HEK293T (cell line): Measurements from ENCODE around the gene ASF1A.
"Not testable (repeated sequence)": the region's sequence is repeated elsewhere in the genome, so short reads cannot be mapped to it uniquely, and the experiment has no call there.

Experiments used
- CTCF ChIA-PET: fragments of 350-600 bp; formaldehyde crosslinking; extraction: SDS; loops from one replicate; lab custom pipeline; 2021; ENCODE audit warnings: antibody characterized with exemption, inconsistent platforms; lab: Yijun Ruan, JAX
- POLR2A ChIA-PET: fragments of 350-600 bp; formaldehyde crosslinking; extraction: SDS; loops from one replicate; lab custom pipeline; 2020; ENCODE audit warnings: antibody characterized with exemption, inconsistent platforms; lab: Yijun Ruan, JAX
- DNase-seq: peaks from one replicate; pipeline ENCODE4 v3.0.0; 2012; ENCODE audit warnings: mixed read lengths; ENCODE audit errors: extremely low spot score
- ARNT ChIP-seq: fragments of 450-650 bp; IDR thresholded peaks from 2 replicates; pipeline ENCODE4 v1.6.1; 2017; ENCODE audit warnings: mild to moderate bottlenecking
- BHLHE40 ChIP-seq: fragments of 450-650 bp; IDR thresholded peaks from 2 replicates; pipeline ENCODE4 v1.6.1; 2016; ENCODE audit warnings: mild to moderate bottlenecking, moderate library complexity, borderline replicate concordance
- CTBP1 ChIP-seq: fragments of 450-650 bp; IDR thresholded peaks from 2 replicates; pipeline ENCODE4 v1.6.1; 2016; ENCODE audit warnings: borderline replicate concordance
- ELF4 ChIP-seq: fragments of 450-650 bp; IDR thresholded peaks from 2 replicates; pipeline ENCODE4 v1.6.1; 2017; ENCODE audit warnings: antibody characterized with exemption
- FOXA1 ChIP-seq: fragments of 450-650 bp; IDR thresholded peaks from 2 replicates; pipeline ENCODE4 v1.6.1; 2016; ENCODE audit warnings: mild to moderate bottlenecking
- FOXK2 ChIP-seq: fragments of 450-650 bp; IDR thresholded peaks from 2 replicates; pipeline ENCODE4 v1.6.1; 2016; ENCODE audit warnings: mild to moderate bottlenecking
- FOXM1 ChIP-seq: fragments of 450-650 bp; IDR thresholded peaks from 2 replicates; pipeline ENCODE4 v1.6.1; 2017; ENCODE audit warnings: mild to moderate bottlenecking, borderline replicate concordance
- HDGF ChIP-seq: fragments of 450-650 bp; IDR thresholded peaks from 2 replicates; pipeline ENCODE4 v1.6.1; 2017; ENCODE audit warnings: antibody characterized with exemption, borderline replicate concordance
- L3MBTL2 ChIP-seq: fragments of 450-650 bp; conservative IDR thresholded peaks from 2 replicates; pipeline ENCODE4 v1.6.1; 2016; ENCODE audit warnings: mild to moderate bottlenecking
- LEF1 ChIP-seq: fragments of 450-650 bp; IDR thresholded peaks from 2 replicates; pipeline ENCODE4 v1.6.1; 2017; ENCODE audit warnings: mild to moderate bottlenecking, borderline replicate concordance
- NFRKB ChIP-seq: fragments of 450-650 bp; IDR thresholded peaks from 2 replicates; pipeline ENCODE4 v1.6.1; 2016; ENCODE audit warnings: mild to moderate bottlenecking, moderate library complexity
- PKNOX1 ChIP-seq: fragments of 450-650 bp; IDR thresholded peaks from 2 replicates; pipeline ENCODE4 v1.6.1; 2016
- SP1 ChIP-seq: fragments of 450-650 bp; IDR thresholded peaks from 2 replicates; pipeline ENCODE4 v1.6.1; 2017
- SUZ12 ChIP-seq: fragments of 450-650 bp; IDR thresholded peaks from 2 replicates; pipeline ENCODE4 v1.6.1; 2016; ENCODE audit warnings: mild to moderate bottlenecking
- TARDBP ChIP-seq: fragments of 450-650 bp; IDR thresholded peaks from 2 replicates; pipeline ENCODE4 v1.6.1; 2016
- ZNF384 ChIP-seq: fragments of 450-650 bp; IDR thresholded peaks from 2 replicates; pipeline ENCODE4 v1.6.1; 2016

The ASF1A gene

GRCh38 chr6:118862443-118862842 lies 31.5 kb upstream of the ASF1A start:
- no peak for DNase-seq
- TF ChIP-seq FOXM1 = no peak
- TF ChIP-seq ELF4 = no peak
- TF ChIP-seq SUZ12 = no peak
- TF ChIP-seq ARNT = no peak
- ChIA-PET POLR2A (no interaction called here), CTCF (interaction anchor here (0.6 kb wide), 1 partner anchor 619 kb away, joined by 3 read pairs; no protein-coding TSS in a partner anchor)

GRCh38 chr6:118864341-118865099 lies 29.4 kb upstream of the ASF1A start:
- no peak for DNase-seq
- TF ChIP-seq SUZ12 (no peak), PKNOX1 (no peak), FOXK2 (no peak), BHLHE40 (no peak), NFRKB (no peak), HDGF (no peak), CTBP1 (no peak), SP1 (no peak), TARDBP (no peak), FOXM1 (no peak), ZNF384 (no peak), FOXA1 (no peak), ARNT (no peak), L3MBTL2 (no peak), LEF1 (no peak), ELF4 (no peak)
- ChIA-PET CTCF (interaction anchor here (0.6 kb wide), 1 partner anchor 77 kb away, joined by 3 read pairs; no protein-coding TSS in a partner anchor), POLR2A (interaction anchor here (0.8 kb wide), 1 partner anchor 10 kb away, joined by 3 read pairs; no protein-coding TSS in a partner anchor)

GRCh38 chr6:118865100-118865391 lies 28.9 kb upstream of the ASF1A start:
- POLR2A ChIA-PET = interaction anchor here (0.8 kb wide), 1 partner anchor 10 kb away, joined by 3 read pairs; no protein-coding TSS in a partner anchor

GRCh38 chr6:118867181-118867580 lies 26.8 kb upstream of the ASF1A start:
- ChIA-PET CTCF (no interaction called here), POLR2A (no interaction called here)
- no peak for DNase-seq
- TF ChIP-seq FOXA1 (no peak), TARDBP (no peak), FOXM1 (no peak), BHLHE40 (no peak), SP1 (no peak), L3MBTL2 (no peak), HDGF (no peak), NFRKB (no peak), LEF1 (no peak), ARNT (no peak), ZNF384 (no peak), FOXK2 (no peak), CTBP1 (no peak), PKNOX1 (no peak)

More at GRCh38 chr6:118865100-118865391, 28.9 kb upstream of the ASF1A start:
- no peak for DNase-seq
- no peak for TF ChIP-seq CTBP1
- no peak for TF ChIP-seq NFRKB
- no peak for TF ChIP-seq BHLHE40
- no peak for TF ChIP-seq PKNOX1
- TF ChIP-seq FOXK2 = no peak
- no peak for TF ChIP-seq HDGF
- no peak for TF ChIP-seq FOXM1
- TF ChIP-seq TARDBP = no peak
- no peak for TF ChIP-seq SP1
- no peak for TF ChIP-seq ARNT
- TF ChIP-seq ELF4 = no peak
- no peak for TF ChIP-seq LEF1
- TF ChIP-seq FOXA1 = no peak
- no peak for TF ChIP-seq SUZ12
- TF ChIP-seq L3MBTL2 = no peak
- no peak for TF ChIP-seq ZNF384
- CTCF ChIA-PET = no interaction called here

GRCh38 chr6:118868901-118869300 lies 25.1 kb upstream of the ASF1A start:
- DNase-seq, POLR2A ChIA-PET, CTCF ChIA-PET: not testable (repeated sequence)

GRCh38 chr6:118869350-118869749 lies 24.6 kb upstream of the ASF1A start:
- ChIA-PET CTCF (no interaction called here), POLR2A (no interaction called here)
- no peak for TF ChIP-seq ARNT
- TF ChIP-seq SUZ12 = no peak
- TF ChIP-seq L3MBTL2 = no peak
- no peak for TF ChIP-seq FOXM1
- no peak for TF ChIP-seq SP1
- no peak for TF ChIP-seq LEF1
- TF ChIP-seq FOXA1 = no peak
- no peak for TF ChIP-seq TARDBP
- no peak for TF ChIP-seq ZNF384
- no peak for TF ChIP-seq NFRKB
- TF ChIP-seq ELF4 = no peak
- no peak for TF ChIP-seq BHLHE40
- no peak for TF ChIP-seq FOXK2
- TF ChIP-seq HDGF = no peak
- no peak for DNase-seq
